GM21576 (cell line): ENCODE measurements around the gene ITPK1.
"Not testable (repeated sequence)": the region's sequence is repeated elsewhere in the genome, so short reads cannot be mapped to it uniquely, and the experiment has no call there.

Experiments used
- ATAC-seq: cut with Tn5 transposase; IDR thresholded peaks from one replicate; pipeline ENCODE4 v1.9.1; 2021; ENCODE audit warnings: mild to moderate bottlenecking, moderate library complexity; ENCODE audit not compliant: unreplicated experiment

ITPK1 gene

DNA sequence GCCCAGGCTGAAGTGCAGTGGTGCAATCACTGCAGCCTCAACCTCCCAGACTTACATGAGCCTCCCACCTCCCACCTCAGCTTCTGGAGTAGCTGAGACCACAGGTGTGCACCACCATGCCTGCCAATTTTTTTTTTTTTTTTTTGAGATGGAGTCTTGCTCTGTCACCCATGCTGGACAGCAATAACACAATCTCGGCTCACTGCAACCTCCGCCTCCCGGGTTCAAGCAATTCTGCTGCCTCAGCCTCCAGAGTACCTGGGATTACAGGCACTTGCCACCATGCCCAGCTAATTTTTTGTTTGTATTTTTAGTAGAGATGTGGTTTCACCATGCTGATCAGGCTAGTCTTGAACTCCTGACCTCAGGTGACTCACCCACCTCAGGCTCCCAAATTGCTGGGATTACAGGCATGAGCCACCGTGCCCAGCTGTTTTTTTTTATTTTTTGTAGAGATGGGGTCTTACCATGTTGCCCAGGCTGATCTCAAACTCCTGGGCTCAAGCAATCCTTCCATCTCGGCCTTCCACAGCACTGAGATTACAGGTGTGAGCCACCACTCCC is 15.6 kb upstream of the ITPK1 start:
- not testable (repeated sequence) for ATAC-seq

- ATAC-seq, result no peak
Measured at GRCh38 chr14:93128725-93129459, 13.2 kb upstream of the ITPK1 start.

DNA sequence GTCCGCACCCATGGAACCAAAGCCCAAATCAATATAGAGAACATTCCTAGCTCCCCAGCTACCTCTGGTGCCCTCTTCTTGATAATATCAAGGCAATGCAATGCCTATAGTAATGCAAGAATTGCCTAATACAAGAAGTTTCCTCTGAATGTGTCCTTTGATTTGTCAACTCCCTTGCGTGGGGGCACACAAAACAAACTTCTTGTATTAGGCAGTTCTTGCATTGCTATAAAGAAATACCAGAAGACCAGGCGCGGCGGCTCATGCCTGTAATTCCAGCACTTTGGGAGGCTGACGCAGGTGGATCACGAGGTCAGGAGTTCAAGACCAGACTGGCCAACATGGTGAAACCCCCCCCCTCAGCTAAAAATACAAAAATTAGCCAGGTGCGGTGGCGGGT is 10.4 kb upstream of the ITPK1 start:
- no peak for ATAC-seq

DNA sequence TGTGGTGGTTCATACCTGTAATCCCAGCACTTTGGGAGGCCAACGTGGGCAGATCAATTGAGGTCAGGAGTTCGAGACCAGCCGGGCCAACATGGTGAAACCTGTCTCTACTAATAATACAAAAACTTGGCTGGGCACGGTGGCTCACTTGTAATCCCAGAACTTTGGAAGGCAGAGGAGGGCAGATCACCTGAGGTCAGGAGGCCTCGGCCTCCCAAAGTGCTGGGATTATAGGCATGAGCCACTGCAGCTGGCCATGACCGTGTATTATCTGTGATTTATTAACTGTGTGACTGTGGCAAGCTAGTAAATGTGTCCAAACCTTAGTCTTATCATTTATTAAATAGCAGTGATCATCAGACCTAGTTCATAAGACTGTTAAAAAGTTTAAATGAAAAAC is 7.1 kb upstream of the ITPK1 start:
- ATAC-seq, result no peak

DNA sequence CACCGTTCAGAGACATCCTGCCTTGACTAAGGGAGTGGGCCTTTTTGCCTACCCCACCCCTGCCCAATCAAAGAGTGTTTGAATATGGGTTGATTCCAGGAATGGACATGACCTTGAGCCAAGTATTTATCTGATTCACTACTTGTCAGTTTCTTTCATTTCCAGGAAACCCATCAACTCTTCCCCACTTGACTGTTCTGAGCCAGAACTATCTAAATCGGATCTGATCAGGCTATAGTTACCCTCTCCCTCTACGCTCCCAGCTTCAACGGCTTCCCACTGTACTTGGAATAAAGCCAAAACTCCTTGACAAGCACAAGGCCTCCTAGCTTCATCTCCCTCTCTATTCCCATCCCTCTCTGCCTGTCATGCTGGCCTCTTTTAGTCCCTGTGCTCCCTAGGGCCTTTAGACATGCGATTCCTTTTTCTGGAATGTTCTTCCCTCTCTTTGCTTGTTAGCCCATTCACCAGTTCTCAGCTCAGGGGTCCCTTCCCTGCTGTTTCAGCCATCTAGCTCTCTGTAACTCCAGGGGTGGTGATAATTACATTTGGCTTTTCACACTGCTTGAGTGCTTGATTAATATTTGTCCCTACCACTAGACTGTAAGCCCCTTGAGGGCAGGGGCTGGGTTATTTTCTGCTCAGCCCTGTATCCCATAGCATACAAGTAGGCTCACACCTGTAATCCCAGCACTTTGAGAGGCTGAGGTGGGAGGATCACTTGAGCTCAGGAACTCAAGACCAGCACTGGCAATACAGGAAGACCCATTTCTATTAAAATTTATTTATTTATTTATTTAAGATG is 5.5 kb upstream of the ITPK1 start:
- no peak for ATAC-seq

GRCh38 chr14:93120517-93120916 is 4.8 kb upstream of the ITPK1 start:
- ATAC-seq, result no peak

GRCh38 chr14:93116676-93117200 is 1.0 kb upstream of the ITPK1 start:
- ATAC-seq, result no peak

DNA sequence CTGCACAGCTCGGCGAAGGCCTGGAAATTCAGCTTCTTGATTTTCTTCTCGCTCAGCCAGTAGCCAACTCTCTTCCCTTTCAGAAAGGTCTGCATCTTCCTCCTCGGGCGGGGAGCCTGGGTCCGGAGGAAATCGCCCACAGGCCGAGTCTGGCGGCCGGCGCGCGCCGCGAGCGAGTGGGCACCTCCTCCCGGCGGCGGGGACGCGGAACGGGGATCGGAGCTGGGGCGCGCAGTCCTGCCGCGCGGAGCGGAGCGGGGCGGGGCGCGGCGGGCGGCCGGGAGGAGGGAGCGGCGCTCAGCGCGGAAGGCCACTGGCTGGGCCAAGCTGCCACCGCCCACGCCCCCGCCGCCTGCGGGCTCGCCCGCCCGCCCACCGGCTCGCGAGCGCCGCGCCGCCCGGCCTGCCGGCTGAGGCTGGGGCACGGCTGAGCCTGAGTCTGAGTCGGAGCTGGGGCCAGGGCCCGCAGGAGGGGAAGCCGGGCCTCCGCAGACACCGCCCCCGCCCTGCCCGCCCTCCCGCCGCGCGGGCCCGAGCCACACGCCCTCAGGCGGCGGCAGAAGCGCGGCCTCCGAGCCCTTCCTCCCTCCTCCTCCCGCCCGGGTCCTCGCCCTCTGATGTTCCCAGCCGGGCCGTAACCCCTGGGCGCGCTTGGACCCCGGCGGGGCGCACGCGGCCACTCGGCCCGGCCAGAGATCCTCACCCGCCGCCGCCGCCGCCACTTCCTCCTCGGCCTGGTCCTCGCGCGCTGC is 480 bp downstream of the ITPK1 start:
- peak; percentile 75 for ATAC-seq

GRCh38 chr14:93114713-93115068 is 1.0 kb downstream of the ITPK1 start:
- no peak for ATAC-seq

- no peak for ATAC-seq
Measured at GRCh38 chr14:93114068-93114710, 1.5 kb downstream of the ITPK1 start.

DNA sequence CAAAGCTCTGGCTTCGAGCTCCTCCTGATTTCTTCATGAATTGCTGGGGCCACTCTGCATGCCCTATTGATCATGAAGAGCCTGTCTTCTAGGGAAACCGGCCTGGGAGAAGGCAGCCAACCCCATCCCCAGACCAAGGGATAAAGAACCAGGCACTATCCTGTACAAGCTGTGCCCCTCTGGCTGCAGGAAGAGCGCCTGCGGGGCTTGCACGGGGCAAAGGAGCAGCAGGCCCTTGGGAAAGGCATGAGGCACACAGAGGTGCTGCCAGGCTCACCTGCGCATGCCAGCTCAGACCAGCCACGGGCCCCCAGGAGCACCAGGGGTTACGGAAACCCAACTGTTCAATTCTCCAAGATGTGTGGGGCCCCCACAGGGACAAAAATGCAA is 2.1 kb downstream of the ITPK1 start:
- no peak for ATAC-seq

DNA sequence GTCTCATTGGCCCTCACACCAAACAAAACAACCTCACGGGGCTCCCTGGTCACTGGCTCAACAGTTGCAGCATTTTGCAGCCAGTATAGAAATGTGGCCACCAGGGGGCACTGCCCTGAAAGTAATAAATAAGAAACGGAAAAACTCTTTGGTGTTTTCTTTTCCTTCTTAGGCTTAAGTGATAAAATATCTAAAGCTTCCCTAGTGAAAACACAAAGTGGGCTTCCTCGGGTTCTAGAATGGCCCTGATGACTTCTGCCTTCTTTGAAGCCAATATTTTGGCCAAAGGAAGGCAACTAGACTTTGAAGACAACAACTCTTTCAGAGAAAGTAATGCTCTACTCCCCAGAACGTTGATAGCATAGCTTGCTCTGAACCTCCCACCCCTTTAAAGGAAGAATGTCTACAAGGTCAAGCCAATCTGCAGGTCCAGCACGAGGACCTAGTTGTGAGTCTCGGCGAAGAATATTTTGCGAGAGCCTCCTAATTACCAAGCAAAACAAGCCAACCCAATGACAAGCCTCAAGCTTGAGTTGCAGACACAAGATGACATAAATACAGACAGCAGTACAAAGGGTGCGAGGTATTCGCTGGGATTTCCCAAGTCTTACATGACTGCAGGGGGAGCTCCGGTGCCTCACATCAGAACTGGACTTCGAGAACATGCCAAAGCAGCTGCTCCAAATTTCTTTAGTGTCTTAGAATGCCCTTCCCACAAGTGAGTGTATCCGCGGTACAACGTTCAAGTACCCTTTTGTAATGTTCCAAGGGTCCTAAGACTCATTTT is 2.6 kb downstream of the ITPK1 start:
- ATAC-seq, result peak; percentile 31

DNA sequence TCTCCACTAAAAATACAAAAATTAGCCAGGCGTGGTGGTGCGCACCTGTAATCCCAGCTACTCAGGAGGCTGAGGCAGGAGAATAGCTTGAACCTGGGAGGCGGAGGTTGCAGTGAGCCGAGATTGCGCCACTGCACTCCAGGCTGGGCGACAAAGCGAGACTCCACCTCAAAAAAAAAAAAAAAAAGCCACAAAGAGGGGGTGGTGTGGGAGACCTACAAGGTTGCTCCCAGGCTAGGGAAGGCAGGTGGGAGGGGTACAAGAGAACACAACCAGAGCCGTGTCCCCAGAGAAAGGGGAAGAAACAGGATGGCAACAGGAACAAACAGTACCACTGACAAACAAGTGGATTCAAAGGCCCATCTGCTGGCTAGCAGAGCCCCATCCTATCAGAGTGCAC is 4.2 kb downstream of the ITPK1 start:
- ATAC-seq, result not testable (repeated sequence)

DNA sequence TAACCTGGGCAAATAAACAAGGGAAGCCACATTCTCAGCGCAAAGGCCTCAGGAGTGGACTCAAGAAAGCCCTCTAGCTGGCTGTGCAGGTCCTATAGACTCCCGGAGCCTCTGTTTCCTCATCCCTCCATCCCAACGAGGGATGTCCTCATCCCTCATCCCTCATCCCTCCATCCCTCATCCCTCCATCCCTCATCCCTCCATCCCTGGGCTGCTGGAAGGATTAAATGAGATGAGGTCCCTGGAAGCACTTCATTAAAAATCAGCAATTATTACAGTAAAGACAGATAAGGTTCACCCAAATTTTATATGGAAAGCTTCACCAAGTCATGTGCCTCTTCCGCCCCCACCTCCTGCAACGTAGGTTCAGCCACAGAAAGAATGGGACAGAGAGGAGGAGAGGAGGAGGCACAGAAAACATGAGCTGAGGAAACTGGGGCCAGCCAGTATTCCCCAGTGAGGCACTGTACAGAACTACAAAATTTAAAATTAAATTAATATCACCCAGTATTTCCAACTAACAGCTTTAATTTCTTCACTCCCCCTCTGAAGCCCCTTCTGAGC is 4.8 kb downstream of the ITPK1 start:
- no peak for ATAC-seq

DNA sequence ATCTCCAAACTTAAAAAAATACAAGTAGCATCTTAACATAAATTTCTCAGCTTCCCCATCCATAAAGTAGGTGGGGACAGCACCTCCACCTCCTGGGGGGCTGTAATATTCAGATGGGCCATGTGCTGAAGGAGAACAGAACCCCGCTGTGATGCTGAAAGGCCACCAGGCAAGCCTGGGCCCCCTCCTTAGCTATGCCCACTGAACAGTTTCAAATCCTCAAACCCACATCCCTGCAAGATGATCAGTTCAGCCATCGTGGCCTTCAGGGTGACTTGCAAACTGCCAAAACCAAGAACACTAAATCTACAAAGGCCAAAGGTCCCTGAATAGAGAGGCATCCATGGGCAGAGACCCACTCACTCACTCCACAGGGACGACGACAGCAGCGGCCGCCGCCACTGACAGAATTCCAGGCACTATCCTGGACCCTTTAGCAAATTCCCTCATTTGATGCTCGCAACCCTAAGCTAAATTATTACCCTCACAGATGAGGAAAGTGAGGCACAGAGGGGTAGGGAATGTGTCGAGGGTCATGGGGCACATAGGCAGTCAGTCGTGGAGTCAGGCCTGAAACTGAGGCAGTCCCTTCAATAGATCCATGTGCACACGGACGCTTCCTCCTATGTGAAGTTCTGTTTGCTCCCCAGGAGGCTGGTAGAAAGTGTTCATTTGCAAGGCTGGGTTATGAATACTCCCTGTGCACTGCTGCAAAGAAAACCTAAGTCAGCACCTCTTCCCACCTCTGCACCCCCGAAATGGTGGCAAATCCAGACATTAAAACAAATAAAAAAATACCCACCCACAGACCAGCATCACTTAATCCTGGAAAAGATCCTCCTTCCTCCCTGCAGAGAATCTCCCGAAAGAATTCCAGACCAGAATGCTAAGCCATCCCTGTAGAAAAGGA is 5.9 kb downstream of the ITPK1 start:
- ATAC-seq, result no peak

- no peak for ATAC-seq
Measured at GRCh38 chr14:93108105-93108504, 7.6 kb downstream of the ITPK1 start.

- no peak for ATAC-seq
Measured at GRCh38 chr14:93107453-93107852, 8.3 kb downstream of the ITPK1 start.

DNA sequence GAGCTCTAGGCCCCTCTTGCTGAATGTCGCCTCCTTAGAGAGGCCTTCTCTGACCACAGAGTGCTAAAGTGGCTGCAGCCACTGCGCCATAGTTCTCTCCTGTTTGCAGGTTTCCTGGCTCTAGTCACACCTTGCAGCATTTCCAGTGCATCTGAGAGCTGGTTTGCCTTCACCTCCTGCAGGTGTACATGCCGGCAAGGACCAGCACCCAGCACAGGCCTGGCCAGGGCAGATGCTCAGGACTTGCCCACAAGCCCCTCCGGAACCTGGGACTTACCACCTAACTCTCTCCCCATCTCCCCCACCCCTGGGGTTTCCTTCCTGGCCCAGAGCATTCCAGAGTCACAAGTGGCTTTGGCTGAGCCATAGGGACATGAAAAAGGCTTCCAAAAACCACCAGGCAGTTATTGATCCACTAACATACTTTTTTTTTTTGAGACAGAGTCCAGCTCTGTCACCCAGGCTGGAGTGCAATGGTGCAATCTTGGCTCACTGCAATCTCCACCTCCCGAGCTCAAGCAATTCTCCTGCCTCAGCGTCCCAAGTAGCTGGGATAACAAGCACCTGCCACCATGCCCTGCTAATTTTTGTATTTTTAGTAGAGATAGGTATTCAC is 9.1 kb downstream of the ITPK1 start:
- no peak for ATAC-seq
